ENCODE results near the gene KCNQ1OT1. TPM values are rescaled to one million over a fixed set of nuclear protein-coding genes. Genes with fewer than 3 reads are reported as not detected.
A peak's percentile ranks its signal among the peaks of the same experiment; 100 is the strongest.

The KCNQ1OT1 gene
- total RNA-seq, 4 donors from 2014 or later = 2.5 to 4.5 (median 3.1) TPM

DNA sequence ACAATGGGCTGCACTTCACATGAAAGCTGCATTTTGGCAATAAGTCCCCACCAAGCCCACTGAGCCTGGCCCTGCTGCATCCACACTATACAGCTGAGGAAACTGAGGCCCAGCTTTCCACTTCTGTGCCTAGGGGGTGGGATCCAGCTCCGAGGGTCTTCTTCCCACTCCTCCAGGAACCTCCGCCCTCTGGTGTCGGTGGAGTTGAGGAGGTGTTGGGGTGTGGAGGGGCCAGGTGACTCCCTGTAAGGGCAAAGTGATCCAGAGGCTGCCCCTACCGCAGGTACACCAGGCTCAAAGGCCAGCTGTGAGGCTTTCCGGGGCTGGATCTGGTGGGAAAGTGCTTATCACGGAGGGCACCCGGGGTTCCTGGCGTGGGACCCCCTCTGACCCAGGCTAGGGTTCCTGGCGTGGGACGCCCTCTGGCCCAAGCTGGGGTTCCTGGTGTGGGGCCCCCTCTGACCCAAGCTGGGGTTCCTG, 130.0 kb downstream of the KCNQ1OT1 start:
- peak in 1 of 2 donors; percentile 48 for DNase-seq (ENCODE audit: low spot score in 2 of 2)
- H3K9me3 ChIP-seq = no peaks in the 10 kb centered on the region
- H3K27ac ChIP-seq = no peak overlapping the region
- WGBS = 100% methylated on average over 3 of the region's 10 CpGs
- no peak overlapping the region for H3K4me3 ChIP-seq
- no peaks in the 10 kb centered on the region for H3K4me1 ChIP-seq
- TF ChIP-seq EP300 (IDR thresholded peaks at IDR 0.05) (no peak), CTCF (IDR thresholded peaks at IDR 0.05) (no peak), POLR2AphosphoS5 (IDR thresholded peaks at IDR 0.05) (no peak)
- H3K27me3 ChIP-seq = no peaks in the 10 kb centered on the region
- no peaks in the 10 kb centered on the region for H3K36me3 ChIP-seq

GRCh38 chr11:2569321-2569721, 130.5 kb downstream of the KCNQ1OT1 start:
- H3K36me3 ChIP-seq = no peaks in the 10 kb centered on the region
- no peak overlapping the region for H3K4me3 ChIP-seq
- H3K27me3 ChIP-seq = no peaks in the 10 kb centered on the region
- peak in 1 of 2 donors; percentile 52 for DNase-seq (ENCODE audit: low spot score in 2 of 2)
- no peaks in the 10 kb centered on the region for H3K9me3 ChIP-seq
- no peak for TF ChIP-seq POLR2AphosphoS5 (IDR thresholded peaks at IDR 0.05)
- no peak for TF ChIP-seq EP300 (IDR thresholded peaks at IDR 0.05)
- TF ChIP-seq CTCF (IDR thresholded peaks at IDR 0.05) = no peak
- TF ChIP-seq POLR2A (IDR thresholded peaks at IDR 0.05) = no peak
- H3K27ac ChIP-seq = no peak overlapping the region
- H3K4me1 ChIP-seq = no peaks in the 10 kb centered on the region
- WGBS = 62% methylated on average over 13 of the region's 14 CpGs

- DNase-seq (ENCODE audit: low spot score in 2 of 2) = peak in 1 of 2 donors; percentile 50
- TF ChIP-seq CTCF (IDR thresholded peaks at IDR 0.05) (no peak), POLR2A (IDR thresholded peaks at IDR 0.05) (no peak), EP300 (IDR thresholded peaks at IDR 0.05) (no peak), POLR2AphosphoS5 (IDR thresholded peaks at IDR 0.05) (no peak)
- WGBS = 68% methylated on average over 3 of the region's 5 CpGs
Measured at GRCh38 chr11:2567026-2567671, 132.6 kb downstream of the KCNQ1OT1 start.

GRCh38 chr11:2566223-2567025, 133.4 kb downstream of the KCNQ1OT1 start:
- peak in 1 of 2 donors; percentile 57 for DNase-seq (ENCODE audit: low spot score in 2 of 2)
- H3K36me3 ChIP-seq = no peaks in the 10 kb centered on the region
- 91% methylated on average over 12 of the region's 16 CpGs for WGBS
- no peak overlapping the region for H3K4me3 ChIP-seq
- no peaks in the 10 kb centered on the region for H3K27me3 ChIP-seq
- H3K4me1 ChIP-seq = no peaks in the 10 kb centered on the region
- TF ChIP-seq CTCF (IDR thresholded peaks at IDR 0.05) (no peak), POLR2A (IDR thresholded peaks at IDR 0.05) (no peak), EP300 (IDR thresholded peaks at IDR 0.05) (no peak), POLR2AphosphoS5 (IDR thresholded peaks at IDR 0.05) (no peak)
- no peaks in the 10 kb centered on the region for H3K9me3 ChIP-seq
- H3K27ac ChIP-seq = no peak overlapping the region

More at GRCh38 chr11:2567026-2567671, 132.6 kb downstream of the KCNQ1OT1 start:
- Histone ChIP-seq H3K4me3 (no peak overlapping the region), H3K27me3 (no peaks in the 10 kb centered on the region), H3K9me3 (no peaks in the 10 kb centered on the region), H3K36me3 (no peaks in the 10 kb centered on the region), H3K4me1 (no peaks in the 10 kb centered on the region), H3K27ac (no peak overlapping the region)
